GM19455 (cell line): ENCODE measurements around the gene FAM237B.
"Not testable (repeated sequence)": the region's sequence is repeated elsewhere in the genome, so short reads cannot be mapped to it uniquely, and the experiment has no call there.

Experiments
- ATAC-seq: cut with Tn5 transposase; IDR thresholded peaks from one replicate; pipeline ENCODE4 v1.9.1; 2021; ENCODE audit not compliant: unreplicated experiment

FAM237B gene

GRCh38 chr7:90320801-90321494 is at the start of gene FAM237B:
Gene FAM237B (minus strand): TSS chr7:90321304. CDS start chr7:90319748, 1,556 bp downstream.
- no peak for ATAC-seq

- no peak for ATAC-seq
Measured at GRCh38 chr7:90351987-90352386, 30.9 kb upstream of the FAM237B start.

- not testable (repeated sequence) for ATAC-seq
Measured at GRCh38 chr7:90350032-90350431, 28.9 kb upstream of the FAM237B start.

- ATAC-seq, result no peak
Measured at GRCh38 chr7:90349305-90349704, 28.2 kb upstream of the FAM237B start.

- ATAC-seq, result no peak
Measured at GRCh38 chr7:90347759-90348158, 26.7 kb upstream of the FAM237B start.

DNA sequence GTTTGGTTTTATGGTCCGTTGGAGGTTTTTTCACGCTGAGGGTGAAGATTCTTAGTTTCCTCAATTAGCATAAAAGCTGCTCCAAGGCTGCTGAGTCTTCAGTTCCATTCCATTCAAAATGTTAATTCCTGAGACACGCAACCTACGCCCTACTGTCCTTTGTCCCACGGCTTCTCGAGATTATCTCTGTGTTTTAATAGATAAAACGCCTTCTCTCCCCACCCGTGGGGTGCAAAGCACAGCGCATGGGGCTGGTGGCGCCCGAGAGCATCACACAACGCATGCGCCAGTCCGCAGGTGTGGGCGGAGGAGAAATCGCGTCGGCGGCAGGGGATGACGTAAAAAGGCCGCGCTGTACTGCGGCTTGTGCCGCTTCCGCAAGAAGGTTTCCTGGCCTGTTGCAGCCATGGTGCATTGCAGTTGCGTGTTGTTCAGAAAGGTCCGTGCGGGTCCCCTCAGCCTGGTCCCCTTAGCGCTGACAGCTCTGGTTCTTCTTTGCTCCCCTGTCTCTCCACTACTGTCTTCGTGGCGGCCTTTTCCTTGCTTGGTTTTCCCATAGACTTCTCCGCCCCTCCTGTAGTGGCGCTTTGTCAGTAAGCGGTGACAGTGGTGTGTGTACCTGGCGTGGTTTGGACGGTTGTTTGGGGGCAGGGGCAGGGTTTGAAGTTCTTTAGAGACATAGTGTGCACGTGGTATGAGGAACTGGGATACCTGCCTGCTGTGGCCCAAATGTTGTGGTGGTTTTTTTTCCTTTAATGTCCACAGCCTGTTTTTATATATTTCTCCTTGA is 25.4 kb upstream of the FAM237B start, which contains the start of gene GTPBP10:
Gene GTPBP10 (plus strand): TSS at position 381 of the 790 bp plus-strand sequence. CDS start 26 bp downstream, at position 407.
- peak; percentile 97 for ATAC-seq

GRCh38 chr7:90345595-90346335 is 24.7 kb upstream of the FAM237B start:
- peak; percentile 17 for ATAC-seq

DNA sequence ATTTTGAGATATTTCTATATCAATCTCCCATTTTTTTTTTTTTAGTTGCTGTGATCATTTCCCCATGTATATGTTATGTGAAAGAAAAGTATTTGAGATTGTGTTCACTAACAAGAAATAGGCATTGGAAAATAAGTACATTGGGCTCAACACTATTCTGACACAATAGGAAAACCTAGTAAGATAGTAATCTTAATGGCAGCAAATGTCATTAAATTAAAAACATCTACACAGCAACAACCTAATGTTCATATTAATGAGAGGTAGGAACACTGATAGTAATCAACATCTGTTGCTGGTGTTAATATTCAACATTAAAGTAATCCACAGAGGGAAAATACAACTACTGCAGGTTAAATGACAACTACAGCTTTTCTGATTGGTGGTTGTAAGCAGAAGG is 23.9 kb upstream of the FAM237B start:
- no peak for ATAC-seq

DNA sequence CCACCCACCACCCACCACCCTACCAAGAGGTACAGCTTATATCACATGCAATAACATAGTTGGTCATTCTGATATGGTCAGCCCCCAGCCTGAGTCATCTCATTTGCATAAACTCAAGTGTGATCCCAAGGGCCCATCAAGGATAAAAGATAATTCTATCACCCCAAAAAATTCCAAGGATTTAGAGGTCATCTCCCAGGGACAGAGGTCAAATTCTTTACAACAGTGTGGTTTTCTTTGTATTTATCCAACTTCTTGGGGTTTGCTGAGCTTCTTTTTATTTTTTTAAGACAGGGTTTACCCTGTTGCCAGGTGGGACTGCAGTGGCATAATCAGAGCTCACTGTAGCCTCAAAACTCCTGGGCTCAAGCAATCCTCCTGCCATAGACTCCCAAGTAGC is 16.0 kb upstream of the FAM237B start:
- no peak for ATAC-seq

- not testable (repeated sequence) for ATAC-seq
Measured at GRCh38 chr7:90334926-90335325, 13.8 kb upstream of the FAM237B start.

DNA sequence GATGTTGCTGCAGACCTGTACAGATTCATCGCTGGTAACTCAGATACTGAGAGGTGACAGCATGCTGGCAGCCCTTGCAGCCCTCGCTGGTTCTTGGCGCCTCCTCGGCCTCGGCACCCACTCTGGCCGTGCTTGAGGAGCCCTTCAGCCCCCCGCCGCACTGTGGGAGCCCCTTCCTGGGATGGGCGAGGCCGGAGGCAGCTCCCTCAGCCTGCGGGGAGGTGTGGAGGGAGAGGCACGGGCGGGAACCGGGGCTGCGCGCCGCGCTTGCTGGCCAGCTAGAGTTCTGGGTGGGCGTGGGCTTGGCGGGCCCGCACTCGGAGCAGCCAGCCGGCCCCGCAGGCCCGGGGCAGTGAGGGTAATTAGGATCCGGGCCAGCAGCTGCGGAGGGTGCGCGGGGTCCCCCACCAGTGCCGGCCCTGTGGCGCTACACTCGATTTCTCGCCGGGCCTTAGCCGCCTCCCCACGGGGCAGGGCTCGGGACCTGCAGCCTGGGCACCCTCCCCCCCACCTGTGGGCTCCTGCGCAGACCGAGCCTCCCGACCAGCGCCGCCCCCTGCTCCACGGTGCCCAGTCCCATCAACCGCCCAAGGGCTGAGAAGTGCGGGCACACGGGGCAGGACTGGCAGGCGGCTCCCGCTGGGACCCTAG is 13.2 kb upstream of the FAM237B start:
- no peak for ATAC-seq

GRCh38 chr7:90326500-90326899 is 5.4 kb upstream of the FAM237B start:
- ATAC-seq, result no peak

DNA sequence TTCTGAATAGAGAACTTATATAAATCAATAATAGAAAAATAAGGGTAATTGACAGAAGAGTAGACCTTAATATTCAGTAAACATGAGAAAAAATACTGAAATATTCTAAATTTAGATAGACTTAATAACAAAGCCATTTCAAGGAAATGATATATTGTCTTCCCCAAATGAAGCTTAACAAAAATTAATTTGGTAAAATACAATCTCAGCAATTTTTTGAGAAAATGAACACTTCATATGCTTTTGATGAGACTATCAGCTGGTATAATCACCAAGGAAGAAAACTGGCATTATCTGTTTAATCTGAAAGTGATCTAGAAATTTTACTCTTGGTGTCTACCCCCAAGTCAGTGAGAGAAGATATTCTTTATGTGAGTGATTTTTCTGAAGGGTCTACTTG is 1.7 kb upstream of the FAM237B start:
- no peak for ATAC-seq

DNA sequence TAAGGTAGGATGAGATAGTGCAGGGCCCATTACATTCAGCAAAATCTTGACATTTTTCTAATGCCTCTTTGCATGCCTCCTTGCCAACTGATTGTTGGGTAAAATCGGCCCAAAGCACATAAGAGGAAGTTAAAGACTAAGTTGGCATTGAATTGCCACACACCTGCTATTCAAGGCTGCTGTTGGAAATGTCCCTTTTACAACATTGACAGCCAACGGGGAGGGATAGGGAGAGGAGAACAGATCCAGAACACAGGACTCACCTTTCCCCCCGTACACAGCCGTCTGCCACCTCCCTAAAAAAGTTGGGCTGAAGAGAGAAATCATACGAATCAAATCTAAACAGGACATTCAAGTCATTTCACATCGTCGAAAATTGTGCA is 695 bp downstream of the FAM237B start:
- ATAC-seq, result no peak

DNA sequence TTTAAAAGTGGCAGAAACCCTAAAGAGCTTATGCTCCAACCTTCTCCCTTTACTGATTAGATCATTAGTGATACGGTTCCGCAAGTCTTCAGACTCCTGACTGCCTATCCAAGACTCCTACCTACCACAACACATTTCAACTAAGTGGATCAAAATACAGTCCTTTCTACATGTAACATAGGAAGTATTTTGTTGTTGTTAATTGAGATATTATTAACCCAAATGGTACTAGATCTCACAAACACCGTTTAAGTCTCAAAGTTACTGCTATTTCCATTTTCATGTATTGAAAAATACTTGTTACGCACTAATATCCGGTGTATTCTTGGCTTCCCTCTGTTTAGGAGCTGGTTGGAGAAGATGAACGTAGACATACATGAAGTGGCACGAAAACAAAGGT is 1.1 kb downstream of the FAM237B start:
- ATAC-seq, result no peak

DNA sequence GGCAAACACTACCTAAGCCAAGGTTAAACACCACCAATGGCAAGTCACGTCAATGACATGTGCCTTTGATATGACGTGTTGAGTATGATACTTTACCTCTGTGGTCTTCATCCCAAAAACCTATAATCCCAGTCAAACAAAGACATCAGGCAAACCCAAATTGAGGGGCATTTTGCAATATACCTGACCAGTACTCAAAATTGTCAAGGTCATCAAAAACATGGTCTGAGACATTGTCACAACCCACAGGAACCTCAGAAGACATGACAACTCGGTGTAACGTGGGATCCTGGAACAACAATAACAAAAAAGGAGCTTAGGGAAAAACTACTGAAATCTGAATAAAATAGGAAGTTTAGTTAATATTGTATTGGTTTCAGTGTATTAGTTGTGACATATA is 7.2 kb downstream of the FAM237B start:
- ATAC-seq, result no peak

- ATAC-seq, result no peak
Measured at GRCh38 chr7:90312745-90313144, 8.4 kb downstream of the FAM237B start.

DNA sequence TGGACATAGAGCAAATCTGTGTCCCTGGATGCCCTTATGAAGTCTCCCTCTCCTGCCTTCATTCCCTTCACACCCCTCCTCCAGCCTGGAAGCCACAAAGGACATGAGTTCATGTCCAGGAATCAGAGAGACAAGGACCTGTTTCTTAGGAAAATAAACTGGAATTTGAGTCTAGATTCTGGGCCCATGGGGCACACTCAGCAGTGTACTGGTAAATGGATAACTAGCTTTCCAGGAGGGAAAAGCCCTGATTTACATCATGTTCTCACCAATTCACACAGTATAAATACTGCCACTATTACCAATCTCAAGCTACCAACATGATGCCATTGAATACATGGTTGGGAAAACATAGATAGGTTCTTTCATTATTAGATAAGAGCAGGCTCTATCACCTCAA is 9.9 kb downstream of the FAM237B start:
- no peak for ATAC-seq

DNA sequence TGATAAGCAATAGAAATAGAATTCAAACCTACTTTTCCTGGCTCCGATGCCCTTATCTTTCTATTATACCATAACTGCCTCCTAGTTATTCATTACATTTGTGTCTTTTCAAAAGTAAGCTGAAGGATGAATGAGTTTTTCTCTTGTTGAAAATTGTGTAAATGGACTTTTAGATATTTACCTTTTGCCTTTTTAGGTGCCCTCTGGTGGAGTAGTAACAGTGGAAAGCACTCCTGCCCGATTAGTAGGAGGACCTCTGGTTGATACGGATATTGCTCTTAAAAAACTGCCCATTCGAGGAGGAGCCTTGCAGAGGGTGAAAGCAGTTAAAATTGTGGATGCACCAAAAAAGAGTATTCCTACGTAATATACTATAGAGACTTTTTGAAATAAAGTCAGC is 11.2 kb downstream of the FAM237B start:
- ATAC-seq, result no peak

DNA sequence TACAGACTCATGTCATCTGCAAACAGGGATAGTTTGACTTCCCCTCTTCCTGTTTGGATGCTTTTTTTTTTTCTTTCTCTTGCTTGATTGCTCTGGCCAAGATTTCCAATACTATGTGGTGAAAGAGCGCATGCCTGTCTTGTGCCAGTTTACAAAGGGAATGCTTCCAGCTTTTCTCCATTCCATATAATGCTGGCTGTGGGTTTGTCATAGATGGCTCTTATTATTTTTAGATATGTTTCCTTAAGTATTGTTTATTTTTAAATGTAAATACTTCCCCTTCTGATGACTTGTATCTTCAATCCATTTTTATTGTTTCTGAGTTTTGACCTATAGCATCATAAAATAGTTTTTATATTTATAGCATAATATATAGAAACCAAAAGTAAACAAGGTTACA is 17.9 kb downstream of the FAM237B start:
- ATAC-seq, result no peak
